A673 (cell line): ENCODE measurements around the gene ADARB2. TPM values are rescaled to one million over a fixed set of nuclear protein-coding genes. Genes with fewer than 3 reads are reported as not detected.

Source experiments
- BruUV-seq: library from RNA; stranded (reverse); fragments of 400-500 nt; replicated peaks from 2 replicates; lab custom pipeline; 2021; lab: Mats Ljungman, UMichigan
- CTCF ChIA-PET: fragments of 300-600 bp; sonication (Branson Sonifier 250); formaldehyde crosslinking; loops from one replicate; lab custom pipeline; 2022; ENCODE audit warnings: antibody characterized with exemption; lab: Charles Lee
- POLR2A ChIA-PET: fragments of 300-600 bp; sonication (Branson Sonifier 250); formaldehyde crosslinking; loops from one replicate; lab custom pipeline; 2022; ENCODE audit warnings: antibody characterized with exemption; ENCODE audit not compliant: low non-redundant PET; lab: Charles Lee
- DNase-seq: peaks from one replicate; pipeline ENCODE4 v3.0.0-alpha.2; 2015; ENCODE audit warnings: low spot score
- H3K27ac ChIP-seq: fragments of 200-600 bp; sonication (generic); 2 replicates; pipeline ENCODE4 v1.5.1; 2016; ENCODE audit warnings: mixed run types, low read depth, mild to moderate bottlenecking, mixed read lengths, antibody characterized with exemption, low read length; ENCODE audit not compliant: poor library complexity, severe bottlenecking
- H3K27me3 ChIP-seq: fragments of 200-600 bp; sonication (generic); replicated peaks from 2 replicates; pipeline ENCODE4 v1.6.1; 2017; ENCODE audit warnings: mixed run types, low read depth, mild to moderate bottlenecking, mixed read lengths, antibody characterized with exemption, low read length; ENCODE audit not compliant: insufficient read depth, poor library complexity
- H3K36me3 ChIP-seq: fragments of 200-600 bp; sonication (generic); 2 replicates; pipeline ENCODE4 v1.6.1; 2016; ENCODE audit warnings: mixed run types, mild to moderate bottlenecking, mixed read lengths, antibody characterized with exemption, low read length; ENCODE audit not compliant: insufficient read depth, poor library complexity, severe bottlenecking
- H3K4me1 ChIP-seq: fragments of 200-600 bp; sonication (generic); 2 replicates; pipeline ENCODE4 v1.6.1; 2017; ENCODE audit warnings: mixed run types, mild to moderate bottlenecking, mixed read lengths, antibody characterized with exemption, low read length; ENCODE audit not compliant: insufficient read depth, poor library complexity, severe bottlenecking
- H3K4me3 ChIP-seq: fragments of 200-600 bp; sonication (generic); 2 replicates; pipeline ENCODE4 v1.5.1; 2016; ENCODE audit warnings: low read depth, mixed run types, mild to moderate bottlenecking, mixed read lengths, low read length; ENCODE audit not compliant: poor library complexity, severe bottlenecking
- H3K9me3 ChIP-seq: fragments of 200-600 bp; sonication (generic); 2 replicates; pipeline ENCODE4 v1.6.1; 2016; ENCODE audit warnings: mixed run types, low read depth, mild to moderate bottlenecking, mixed read lengths, antibody characterized with exemption, low read length; ENCODE audit not compliant: poor library complexity, severe bottlenecking
- EZH2 ChIP-seq: fragments of 200-600 bp; sonication (generic); IDR thresholded peaks from 2 replicates; pipeline ENCODE4 v1.6.1; 2017; ENCODE audit warnings: borderline replicate concordance, low read depth, mild to moderate bottlenecking, mixed read lengths, antibody characterized with exemption, low read length; ENCODE audit not compliant: poor library complexity, severe bottlenecking
- intact Hi-C: fragments of 100-400 bp; cut with micrococcal nuclease; formaldehyde crosslinking; loops from one replicate; pipeline ENCODE4 v1.10.0; 2022; ENCODE audit not compliant: unreplicated experiment
- total RNA-seq: library from RNA; stranded (reverse); gene quantifications from 2 replicates; pipeline ENCODE4 v1.2.3, GENCODE V29; 2021
- TF ChIP-seq, protein P1 (sequence below): fragments of 300-800, 200-600 bp; sonication (generic); conservative IDR thresholded peaks from 2 replicates; pipeline ENCODE4 v1.5.1; 2017; ENCODE audit warnings: low read depth, mild to moderate bottlenecking, antibody characterized with exemption, low read length, moderate library complexity, mixed read lengths

ADARB2 gene
- total RNA-seq, 1 experiment from 2014 or later = not detected

DNA sequence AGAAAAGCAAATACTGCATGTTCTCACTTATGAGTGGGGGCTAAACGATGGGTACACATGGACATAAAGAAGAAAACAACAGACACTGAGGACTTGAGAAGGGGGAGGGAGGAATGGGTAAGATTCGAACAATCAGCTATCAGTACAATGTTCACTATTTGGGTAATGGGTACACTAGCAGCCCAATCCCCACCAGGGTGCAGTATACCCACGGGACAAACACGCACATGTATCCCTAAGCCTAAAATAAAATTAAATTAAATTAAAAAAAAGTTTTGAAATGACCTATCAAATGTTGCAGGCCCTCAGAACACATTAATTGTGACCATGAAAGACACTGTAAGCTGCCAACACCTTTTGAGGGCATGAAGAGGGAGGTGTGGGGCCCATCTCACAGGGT is 365.1 kb downstream of the ADARB2 start:
- ChIA-PET CTCF (no interaction called here), POLR2A (no interaction called here)
- Histone ChIP-seq H3K36me3 (no peaks in the 10 kb centered on the region), H3K9me3 (no peaks in the 10 kb centered on the region), H3K4me1 (no peaks in the 10 kb centered on the region), H3K4me3 (no peak overlapping the region), H3K27ac (no peak overlapping the region), H3K27me3 (peaks cover 11% of the 10 kb centered on the region)
- TF ChIP-seq, protein P1, sequence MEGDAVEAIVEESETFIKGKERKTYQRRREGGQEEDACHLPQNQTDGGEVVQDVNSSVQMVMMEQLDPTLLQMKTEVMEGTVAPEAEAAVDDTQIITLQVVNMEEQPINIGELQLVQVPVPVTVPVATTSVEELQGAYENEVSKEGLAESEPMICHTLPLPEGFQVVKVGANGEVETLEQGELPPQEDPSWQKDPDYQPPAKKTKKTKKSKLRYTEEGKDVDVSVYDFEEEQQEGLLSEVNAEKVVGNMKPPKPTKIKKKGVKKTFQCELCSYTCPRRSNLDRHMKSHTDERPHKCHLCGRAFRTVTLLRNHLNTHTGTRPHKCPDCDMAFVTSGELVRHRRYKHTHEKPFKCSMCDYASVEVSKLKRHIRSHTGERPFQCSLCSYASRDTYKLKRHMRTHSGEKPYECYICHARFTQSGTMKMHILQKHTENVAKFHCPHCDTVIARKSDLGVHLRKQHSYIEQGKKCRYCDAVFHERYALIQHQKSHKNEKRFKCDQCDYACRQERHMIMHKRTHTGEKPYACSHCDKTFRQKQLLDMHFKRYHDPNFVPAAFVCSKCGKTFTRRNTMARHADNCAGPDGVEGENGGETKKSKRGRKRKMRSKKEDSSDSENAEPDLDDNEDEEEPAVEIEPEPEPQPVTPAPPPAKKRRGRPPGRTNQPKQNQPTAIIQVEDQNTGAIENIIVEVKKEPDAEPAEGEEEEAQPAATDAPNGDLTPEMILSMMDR = peak; percentile 17; the same call in 1 of the 2 replicates
- TF ChIP-seq EZH2 = no peak
- DNase-seq = no peak
- no TSS peak for BruUV-seq
- intact Hi-C loops = no loop called here

DNA sequence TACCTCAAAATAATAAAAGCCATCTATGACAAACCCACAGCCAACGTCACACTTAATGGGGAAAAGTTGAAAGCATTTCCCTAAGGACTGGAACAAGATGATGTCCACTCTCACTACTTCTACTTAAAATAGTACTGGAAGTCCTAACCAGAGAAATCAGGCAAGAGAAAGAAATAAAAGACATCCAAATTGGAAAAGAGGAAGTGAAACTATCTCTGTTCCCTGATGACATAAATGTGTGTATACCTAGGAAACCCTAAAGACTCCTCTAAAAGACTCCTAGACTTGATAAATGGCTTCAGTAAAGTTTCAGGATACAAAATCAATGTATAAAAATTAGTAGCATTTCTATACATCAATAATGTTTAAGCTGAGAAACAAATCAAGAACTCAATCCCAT is 367.0 kb downstream of the ADARB2 start:
- Histone ChIP-seq H3K27ac (no peak overlapping the region), H3K4me3 (no peak overlapping the region), H3K9me3 (no peaks in the 10 kb centered on the region), H3K4me1 (no peaks in the 10 kb centered on the region), H3K36me3 (no peaks in the 10 kb centered on the region), H3K27me3 (peaks cover 10% of the 10 kb centered on the region)
- no peak for TF ChIP-seq EZH2
- TF ChIP-seq, protein P1 = no peak
- BruUV-seq = no TSS peak
- DNase-seq = no peak
- CTCF ChIA-PET = no interaction called here
- POLR2A ChIA-PET = no interaction called here
- intact Hi-C loops = no loop called here

DNA sequence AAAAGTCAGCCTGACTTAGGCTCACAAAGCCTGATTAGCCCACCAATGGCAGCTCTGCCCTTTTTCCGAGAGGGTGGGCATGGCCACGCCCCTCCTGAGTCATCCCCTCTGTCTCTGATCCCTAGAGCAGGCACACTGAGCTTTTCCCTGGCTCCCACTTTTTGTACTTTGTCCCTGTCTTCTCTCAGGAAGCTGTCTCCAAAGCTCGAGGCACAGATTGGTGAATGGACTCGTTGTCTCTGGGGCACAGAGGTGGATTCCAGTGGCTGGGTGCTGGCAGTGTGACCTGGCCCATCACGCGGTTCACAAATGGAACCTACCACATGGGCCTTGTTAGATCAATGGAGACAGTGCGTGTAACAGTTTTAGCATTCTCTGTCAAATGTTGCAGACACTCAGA is 367.7 kb downstream of the ADARB2 start:
- CTCF ChIA-PET = no interaction called here
- POLR2A ChIA-PET = no interaction called here
- BruUV-seq = no TSS peak

More for the DNA sequence above, 367.7 kb downstream of the ADARB2 start:
- Histone ChIP-seq H3K4me1 (no peaks in the 10 kb centered on the region), H3K4me3 (no peak overlapping the region), H3K9me3 (no peaks in the 10 kb centered on the region), H3K36me3 (no peaks in the 10 kb centered on the region), H3K27ac (no peak overlapping the region), H3K27me3 (peaks cover 10% of the 10 kb centered on the region)
- no peak for TF ChIP-seq EZH2
- TF ChIP-seq, protein P1 = no peak
- intact Hi-C loops = no loop called here
- DNase-seq = no peak
